Stimulated activated CD8-positive, alpha-beta memory T cell treated with anti-CD3 and anti-CD28 coated beads, Interleukin-15, amount 100 ng/mL, for 48 hours (primary cell): ENCODE results near the gene BCKDHB.

Experiments
- DNase-seq, 2 donors: peaks; one replicate each; pipeline ENCODE4 v3.0.0-alpha.2; 2020; ENCODE audit warnings: low read depth in 2 of 2

BCKDHB gene

DNA sequence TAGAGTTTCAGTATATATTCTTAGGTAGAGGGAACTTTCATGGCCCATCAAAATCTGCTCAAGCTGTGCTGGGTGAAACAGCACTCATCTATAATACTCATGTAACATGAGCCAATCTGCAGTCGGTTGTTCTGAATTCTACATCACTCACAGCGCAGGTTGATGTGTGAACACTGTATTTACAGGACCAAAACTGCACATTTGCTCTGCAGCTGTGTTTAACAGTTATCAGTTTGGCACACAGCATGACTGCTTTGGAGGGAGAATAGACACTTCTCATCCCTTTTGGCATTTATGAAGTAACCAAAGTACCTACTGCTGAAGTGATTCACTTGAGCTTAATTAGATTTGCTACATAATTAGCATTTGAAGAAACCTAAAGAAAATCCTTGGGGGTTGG, 225.1 kb downstream of the BCKDHB start:
- DNase-seq: no peak

GRCh38 chr6:80331974-80332373, 225.5 kb downstream of the BCKDHB start:
- no peak for DNase-seq

DNA sequence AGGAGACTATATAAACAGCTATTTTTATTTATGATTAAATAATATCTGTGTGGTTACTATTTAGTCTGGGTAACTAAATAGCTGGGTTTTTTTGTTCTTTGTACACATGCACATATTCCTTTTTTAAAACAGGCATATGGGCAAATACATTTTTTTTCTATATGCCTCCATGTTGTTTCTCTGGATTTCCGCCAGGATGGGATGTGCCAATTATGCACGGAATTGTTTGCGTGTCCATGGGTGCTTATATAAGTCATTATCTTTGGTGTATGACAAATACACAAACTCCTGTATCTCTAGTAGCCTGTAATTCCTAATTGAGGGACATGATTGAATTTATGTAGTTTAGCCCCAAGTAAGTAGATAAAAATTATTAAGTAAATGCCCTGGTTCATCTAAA, 226.9 kb downstream of the BCKDHB start:
- DNase-seq: no peak

GRCh38 chr6:80335121-80335531, 228.7 kb downstream of the BCKDHB start:
- DNase-seq: no peak

DNA sequence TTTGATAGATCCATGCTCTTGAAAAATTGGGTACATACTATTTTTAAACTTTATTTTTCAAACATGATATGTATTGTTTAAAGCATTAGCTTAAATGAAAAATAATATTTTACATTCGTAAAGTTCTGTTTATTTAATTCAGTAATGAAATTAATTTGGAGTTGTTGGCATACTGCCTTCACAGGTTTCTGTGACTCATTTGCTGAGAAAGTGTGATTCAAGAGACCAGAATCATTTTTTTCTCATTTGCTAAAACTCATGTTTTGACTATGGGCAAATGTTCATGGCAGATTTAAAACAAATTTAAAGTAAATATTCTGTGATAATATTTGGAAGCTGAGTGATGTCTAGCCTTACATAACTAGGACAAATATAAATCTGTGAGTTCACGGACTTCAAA, 230.4 kb downstream of the BCKDHB start:
- DNase-seq: no peak

- DNase-seq: peak; percentile 46 to 47
Observed at GRCh38 chr6:80338201-80338836, 231.8 kb downstream of the BCKDHB start.

- DNase-seq: no peak
Observed at GRCh38 chr6:80339421-80339820, 232.9 kb downstream of the BCKDHB start.

DNA sequence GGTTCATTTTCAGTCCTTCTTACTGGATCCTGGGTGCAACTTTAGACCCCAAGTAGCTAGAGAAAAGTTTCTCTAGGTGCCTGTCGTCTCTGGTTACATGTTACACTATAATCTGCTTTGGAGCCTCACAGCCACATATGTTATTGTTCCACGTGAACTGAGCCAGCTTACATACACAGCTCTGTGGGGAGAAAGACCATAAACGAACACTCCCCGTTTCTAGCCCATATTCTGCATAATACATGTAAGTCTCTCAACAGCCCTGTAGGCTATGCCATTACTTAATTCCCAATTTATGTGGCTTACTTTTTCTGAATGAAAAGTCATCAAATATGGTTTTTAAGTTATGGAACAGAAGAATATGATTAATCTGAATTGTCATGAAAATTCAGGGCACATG, 233.8 kb downstream of the BCKDHB start:
- DNase-seq: no peak

DNA sequence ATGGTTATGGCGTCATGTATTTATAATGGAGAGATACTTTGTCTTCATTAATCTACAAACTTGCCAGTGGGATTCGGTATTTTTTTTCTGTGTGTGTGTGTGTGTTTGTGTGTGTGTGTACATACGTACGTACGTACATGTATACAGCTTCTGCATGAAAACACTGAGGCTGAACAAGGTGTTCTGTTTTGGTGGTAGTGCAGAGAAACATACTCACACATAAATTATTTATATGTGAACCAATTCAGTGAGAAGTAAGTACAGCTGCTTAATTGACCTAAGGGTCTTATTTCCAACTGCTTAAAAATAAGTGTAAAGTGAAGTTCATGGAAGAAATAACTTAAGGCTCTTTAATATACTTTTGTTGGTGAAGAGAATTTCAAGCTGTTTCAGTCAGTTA, 234.2 kb downstream of the BCKDHB start:
- DNase-seq: no peak

- DNase-seq: no peak
Observed at GRCh38 chr6:80341330-80341729, 234.9 kb downstream of the BCKDHB start.

GRCh38 chr6:80343511-80343910, 237.0 kb downstream of the BCKDHB start:
- no peak for DNase-seq

DNA sequence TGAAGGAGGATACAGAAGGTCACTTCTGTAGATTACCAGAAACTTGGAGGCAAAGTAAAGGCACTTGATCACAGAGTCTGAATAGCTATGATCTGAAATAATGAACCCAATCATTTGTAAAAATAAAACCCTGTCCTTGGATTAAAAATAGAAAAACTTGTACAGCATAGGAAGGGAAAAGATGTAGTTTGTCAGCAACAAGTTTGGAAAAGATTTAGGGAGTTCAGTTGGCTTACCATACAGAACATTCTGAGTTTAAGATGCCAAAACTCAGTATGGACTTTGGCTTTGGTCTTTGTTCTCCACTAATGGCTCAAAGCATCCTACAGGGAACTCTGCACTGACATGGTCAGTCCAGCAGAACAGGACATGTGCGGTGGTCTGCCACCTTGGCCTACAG, 240.6 kb downstream of the BCKDHB start:
- DNase-seq: no peak

GRCh38 chr6:80348263-80348662, 241.8 kb downstream of the BCKDHB start:
- no peak for DNase-seq

- no peak for DNase-seq
Observed at GRCh38 chr6:80356000-80356399, 249.5 kb downstream of the BCKDHB start.

GRCh38 chr6:80356545-80356944, 250.1 kb downstream of the BCKDHB start:
- no peak for DNase-seq

DNA sequence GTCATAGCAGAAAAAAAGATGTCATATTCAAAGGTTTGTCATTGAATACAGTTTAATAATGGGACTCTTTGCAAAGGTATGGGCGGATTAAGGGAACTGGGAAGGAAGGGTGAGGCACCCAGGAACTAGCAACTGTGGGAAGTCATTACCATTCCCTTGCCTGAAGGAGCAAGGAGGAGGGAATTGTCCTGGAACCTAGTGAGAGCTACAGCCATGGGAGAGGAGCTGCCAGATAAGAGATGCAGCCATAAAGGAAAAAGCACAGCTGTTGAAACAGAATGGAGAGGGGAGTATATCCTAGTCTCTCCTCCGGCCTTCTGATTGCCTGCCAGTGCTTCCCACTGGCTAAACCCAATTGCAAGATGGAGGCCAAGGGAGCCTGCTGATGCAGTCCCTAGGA, 250.6 kb downstream of the BCKDHB start:
- DNase-seq: no peak

GRCh38 chr6:80357674-80358073, 251.2 kb downstream of the BCKDHB start:
- DNase-seq: no peak

DNA sequence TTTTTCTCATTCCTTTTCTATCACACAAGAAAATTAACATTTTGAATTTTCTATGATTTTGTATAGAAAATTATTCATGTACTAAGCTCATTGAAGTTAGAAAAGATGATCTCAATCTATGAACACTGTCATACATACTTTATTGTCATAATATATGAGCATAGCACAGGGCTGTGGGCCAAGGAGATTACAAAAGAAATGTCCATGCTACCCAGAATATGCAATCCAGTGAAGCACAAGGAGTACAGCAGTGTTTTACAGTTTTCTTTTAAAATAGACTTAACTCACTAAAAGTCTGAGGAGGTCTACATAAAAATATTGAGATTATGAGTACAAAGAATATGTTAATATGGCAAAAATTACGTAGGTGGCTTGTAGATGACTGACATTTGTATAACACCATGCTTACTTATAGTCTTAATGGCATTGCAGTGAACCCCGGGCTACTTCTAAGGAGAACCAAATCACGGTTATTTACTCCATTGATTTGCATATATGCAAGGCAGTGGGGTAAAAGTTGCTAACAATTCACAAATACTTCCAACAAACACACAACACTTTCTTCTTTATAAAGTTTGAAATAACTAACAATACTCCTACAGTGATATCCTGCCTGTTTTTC, 257.1 kb downstream of the BCKDHB start:
- no peak for DNase-seq

GRCh38 chr6:80364149-80364548, 257.7 kb downstream of the BCKDHB start:
- no peak for DNase-seq

- DNase-seq: no peak
Observed at GRCh38 chr6:80366051-80366450, 259.6 kb downstream of the BCKDHB start.

GRCh38 chr6:80366714-80367113, 260.2 kb downstream of the BCKDHB start:
- DNase-seq: no peak

- DNase-seq: no peak
Observed at GRCh38 chr6:80376411-80376810, 269.9 kb downstream of the BCKDHB start.

DNA sequence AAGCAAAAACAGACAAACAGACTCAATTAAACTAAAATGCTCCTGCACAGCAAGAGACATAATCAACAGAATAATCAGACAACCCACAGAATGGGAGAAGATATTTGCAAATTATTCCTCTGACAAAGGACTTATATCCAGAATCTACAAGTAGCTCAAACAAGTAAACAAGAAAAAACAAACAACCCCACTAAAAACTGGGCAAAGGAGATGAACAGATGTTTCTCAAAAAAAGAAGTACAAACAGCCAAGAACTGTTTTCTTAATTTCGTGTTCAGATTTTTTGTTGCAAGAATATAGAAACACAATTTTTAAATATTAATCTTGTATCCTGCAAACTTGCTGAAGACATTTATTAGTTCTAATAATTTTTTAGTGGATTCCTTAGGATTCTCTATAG, 274.1 kb downstream of the BCKDHB start:
- no peak for DNase-seq

GRCh38 chr6:80382811-80383210, 276.3 kb downstream of the BCKDHB start:
- DNase-seq: no peak
